ENCODE measurements around the gene CHMP4A. TPM values are rescaled to one million over a fixed set of nuclear protein-coding genes. Genes with fewer than 3 reads are reported as not detected.

Gene CHMP4A
- total and polyA plus RNA-seq, 2 donors (not counting 1 experiment from before 2014, with no cell fraction given), result 91.2 to 103 TPM

Small RNA genes lying within 50 kb of the gene (small RNA-seq; reads per million reads assigned to genes)
- gene AL136295.4 (ENCODE audit: insufficient read length, low read depth, low replicate concordance) (not detected), gene CHMP4A (ENCODE audit: insufficient read length, low read depth, low replicate concordance) (not detected), gene IPO4 (ENCODE audit: insufficient read length, low read depth, low replicate concordance) (not detected), gene IRF9 (ENCODE audit: insufficient read length, low read depth, low replicate concordance) (not detected), gene MDP1 (ENCODE audit: insufficient read length, low read depth, low replicate concordance) (not detected)

Other genes starting within 250 kb of the CHMP4A start
Only the 30 nearest of the 34 such genes appear.
- 1.0 and 1.4 TPM in 2 replicates for gene CARMIL3, start 161.5 kb downstream of the CHMP4A start, total RNA-seq
- 2.8 and 7.2 TPM in 2 replicates for gene CARMIL3, start 161.5 kb downstream of the CHMP4A start, polyA plus RNA-seq
- gene CPNE6, start 141.9 kb downstream of the CHMP4A start, total RNA-seq, result not detected in 2 replicates
- gene CPNE6, start 141.9 kb downstream of the CHMP4A start, polyA plus RNA-seq, result 0.10 TPM in 1 of 2 replicates, not detected in the other
- gene PCK2, start 119.2 kb downstream of the CHMP4A start, total RNA-seq, result 34.1 and 40.4 TPM in 2 replicates
- gene PCK2, start 119.2 kb downstream of the CHMP4A start, polyA plus RNA-seq, result 43.6 and 58.4 TPM in 2 replicates
- gene DCAF11, start 98.7 kb downstream of the CHMP4A start, total RNA-seq, result 84.8 and 96.3 TPM in 2 replicates
- gene DCAF11, start 98.7 kb downstream of the CHMP4A start, polyA plus RNA-seq, result 64.5 and 66.7 TPM in 2 replicates
- gene NRL, start 98.5 kb downstream of the CHMP4A start, total RNA-seq, result 8.1 and 8.8 TPM in 2 replicates
- 4.8 and 7.0 TPM in 2 replicates for gene NRL, start 98.5 kb downstream of the CHMP4A start, polyA plus RNA-seq
- 2.6 and 3.6 TPM in 2 replicates for gene FITM1, start 82.8 kb downstream of the CHMP4A start, total RNA-seq
- 3.3 and 4.6 TPM in 2 replicates for gene FITM1, start 82.8 kb downstream of the CHMP4A start, polyA plus RNA-seq
- 227 and 237 TPM in 2 replicates for gene PSME1, start 77.3 kb downstream of the CHMP4A start, total RNA-seq
- 257 and 295 TPM in 2 replicates for gene PSME1, start 77.3 kb downstream of the CHMP4A start, polyA plus RNA-seq
- 24.7 and 26.4 TPM in 2 replicates for gene EMC9, start 71.9 kb downstream of the CHMP4A start, total RNA-seq
- gene EMC9, start 71.9 kb downstream of the CHMP4A start, polyA plus RNA-seq, result 19.3 and 25.9 TPM in 2 replicates
- 127 and 141 TPM in 2 replicates for gene PSME2, start 66.9 kb downstream of the CHMP4A start, total RNA-seq
- gene PSME2, start 66.9 kb downstream of the CHMP4A start, polyA plus RNA-seq, result 126 and 137 TPM in 2 replicates
- 103 and 114 TPM in 2 replicates for gene RNF31, start 66.0 kb downstream of the CHMP4A start, total RNA-seq
- 48.3 and 69.8 TPM in 2 replicates for gene RNF31, start 66.0 kb downstream of the CHMP4A start, polyA plus RNA-seq
- gene IRF9, start 52.2 kb downstream of the CHMP4A start, total RNA-seq, result 243 and 269 TPM in 2 replicates
- 191 and 237 TPM in 2 replicates for gene IRF9, start 52.2 kb downstream of the CHMP4A start, polyA plus RNA-seq
- 48.4 and 62.1 TPM in 2 replicates for gene REC8, start 41.4 kb downstream of the CHMP4A start, total RNA-seq
- gene REC8, start 41.4 kb downstream of the CHMP4A start, polyA plus RNA-seq, result 34.0 and 39.5 TPM in 2 replicates
- 29.8 and 35.0 TPM in 2 replicates for gene IPO4, start 24.7 kb downstream of the CHMP4A start, total RNA-seq
- 26.7 and 28.3 TPM in 2 replicates for gene IPO4, start 24.7 kb downstream of the CHMP4A start, polyA plus RNA-seq
- gene TM9SF1, start 18.0 kb downstream of the CHMP4A start, total RNA-seq, result 24.5 and 33.9 TPM in 2 replicates
- 7.6 and 10.0 TPM in 2 replicates for gene TM9SF1, start 18.0 kb downstream of the CHMP4A start, polyA plus RNA-seq
- 1.7 TPM in 2 replicates for gene TSSK4, start 7.8 kb downstream of the CHMP4A start, total RNA-seq
- gene TSSK4, start 7.8 kb downstream of the CHMP4A start, polyA plus RNA-seq, result 0.14 and 0.45 TPM in 2 replicates
- 11.3 and 17.0 TPM in 2 replicates for gene MDP1, start 2.6 kb upstream of the CHMP4A start, total RNA-seq
- gene MDP1, start 2.6 kb upstream of the CHMP4A start, polyA plus RNA-seq, result 22.6 and 28.1 TPM in 2 replicates
- gene NEDD8, start 18.9 kb upstream of the CHMP4A start, total RNA-seq, result 86.6 and 98.5 TPM in 2 replicates
- gene NEDD8, start 18.9 kb upstream of the CHMP4A start, polyA plus RNA-seq, result 86.7 and 104 TPM in 2 replicates
- 58.7 and 64.3 TPM in 2 replicates for gene GMPR2, start 19.4 kb upstream of the CHMP4A start, total RNA-seq
- gene GMPR2, start 19.4 kb upstream of the CHMP4A start, polyA plus RNA-seq, result 33.3 and 39.7 TPM in 2 replicates
- gene TINF2, start 29.1 kb upstream of the CHMP4A start, total RNA-seq, result 165 and 169 TPM in 2 replicates
- 103 and 108 TPM in 2 replicates for gene TINF2, start 29.1 kb upstream of the CHMP4A start, polyA plus RNA-seq
- 11.4 and 11.9 TPM in 2 replicates for gene TGM1, start 49.7 kb upstream of the CHMP4A start, total RNA-seq
- 2.7 and 4.9 TPM in 2 replicates for gene TGM1, start 49.7 kb upstream of the CHMP4A start, polyA plus RNA-seq
- 57.9 and 70.1 TPM in 2 replicates for gene RABGGTA, start 58.1 kb upstream of the CHMP4A start, total RNA-seq
- 134 and 159 TPM in 2 replicates for gene RABGGTA, start 58.1 kb upstream of the CHMP4A start, polyA plus RNA-seq
- gene DHRS1, start 86.3 kb upstream of the CHMP4A start, total RNA-seq, result 42.7 and 43.7 TPM in 2 replicates
- 69.9 and 76.9 TPM in 2 replicates for gene DHRS1, start 86.3 kb upstream of the CHMP4A start, polyA plus RNA-seq
- gene NOP9, start 86.4 kb upstream of the CHMP4A start, total RNA-seq, result 22.6 and 24.5 TPM in 2 replicates
- 9.7 and 13.7 TPM in 2 replicates for gene NOP9, start 86.4 kb upstream of the CHMP4A start, polyA plus RNA-seq
- 32.8 and 34.3 TPM in 2 replicates for gene CIDEB, start 94.5 kb upstream of the CHMP4A start, total RNA-seq
- gene CIDEB, start 94.5 kb upstream of the CHMP4A start, polyA plus RNA-seq, result 17.9 and 26.2 TPM in 2 replicates
- 10.1 and 11.7 TPM in 2 replicates for gene LTB4R2, start 96.7 kb upstream of the CHMP4A start, total RNA-seq
- 9.0 and 10.7 TPM in 2 replicates for gene LTB4R2, start 96.7 kb upstream of the CHMP4A start, polyA plus RNA-seq
- gene LTB4R, start 98.0 kb upstream of the CHMP4A start, total RNA-seq, result 8.8 and 9.2 TPM in 2 replicates
- 15.7 and 19.1 TPM in 2 replicates for gene LTB4R, start 98.0 kb upstream of the CHMP4A start, polyA plus RNA-seq
- 5.8 and 7.8 TPM in 2 replicates for gene ADCY4, start 121.6 kb upstream of the CHMP4A start, total RNA-seq
- gene ADCY4, start 121.6 kb upstream of the CHMP4A start, polyA plus RNA-seq, result 2.3 and 3.4 TPM in 2 replicates
- 76.6 and 77.6 TPM in 2 replicates for gene RIPK3, start 126.5 kb upstream of the CHMP4A start, total RNA-seq
- 58.5 and 65.5 TPM in 2 replicates for gene RIPK3, start 126.5 kb upstream of the CHMP4A start, polyA plus RNA-seq
- 7.6 and 7.9 TPM in 2 replicates for gene NFATC4, start 154.7 kb upstream of the CHMP4A start, total RNA-seq
- 3.1 and 3.7 TPM in 2 replicates for gene NFATC4, start 154.7 kb upstream of the CHMP4A start, polyA plus RNA-seq
- 0.29 and 0.34 TPM in 2 replicates for gene NYNRIN, start 185.5 kb upstream of the CHMP4A start, total RNA-seq
- 0.04 TPM in 2 replicates for gene NYNRIN, start 185.5 kb upstream of the CHMP4A start, polyA plus RNA-seq

Data from B cell (primary cell).